ENCODE results near the gene CNGA4.
"Not testable (repeated sequence)": the region's sequence is repeated elsewhere in the genome, so short reads cannot be mapped to it uniquely, and the experiment has no call there.

CNGA4 gene

DNA sequence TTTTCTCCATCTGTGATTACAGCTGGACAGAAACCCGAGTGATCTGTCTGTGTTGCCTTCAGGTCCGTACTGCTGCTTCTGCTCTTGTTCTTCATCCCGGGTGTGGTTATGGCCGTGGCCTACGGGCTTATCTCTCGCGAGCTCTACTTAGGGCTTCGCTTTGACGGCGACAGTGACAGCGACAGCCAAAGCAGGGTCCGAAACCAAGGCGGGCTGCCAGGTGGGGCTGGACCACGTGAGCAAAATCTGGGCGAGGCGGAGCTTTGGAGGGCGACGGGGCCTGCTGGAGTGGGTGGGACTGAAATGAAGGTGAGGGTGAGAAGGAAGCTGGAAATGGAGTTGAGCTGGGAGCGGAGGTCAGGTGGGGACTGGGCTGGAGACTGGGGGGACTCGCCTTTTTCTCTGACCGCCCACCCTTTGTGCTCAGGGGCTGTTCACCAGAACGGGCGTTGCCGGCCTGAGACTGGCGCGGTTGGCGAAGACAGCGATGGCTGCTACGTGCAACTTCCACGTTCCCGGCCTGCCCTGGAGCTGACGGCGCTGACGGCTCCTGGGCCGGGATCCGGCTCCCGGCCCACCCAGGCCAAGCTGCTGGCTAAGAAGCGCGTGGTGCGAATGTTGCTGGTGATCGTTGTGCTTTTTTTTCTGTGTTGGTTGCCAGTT lies 31.8 kb downstream of the CNGA4 start:
- no peak overlapping the region for H3K4me3 ChIP-seq (ENCODE audit: low read depth, low read length)
- DNase-seq (ENCODE audit: low read depth): no peak
- no peak for TF ChIP-seq CTCF (IDR thresholded peaks at IDR 0.05; ENCODE audit: insufficient read depth, low read depth, low read length, missing control alignments)

DNA sequence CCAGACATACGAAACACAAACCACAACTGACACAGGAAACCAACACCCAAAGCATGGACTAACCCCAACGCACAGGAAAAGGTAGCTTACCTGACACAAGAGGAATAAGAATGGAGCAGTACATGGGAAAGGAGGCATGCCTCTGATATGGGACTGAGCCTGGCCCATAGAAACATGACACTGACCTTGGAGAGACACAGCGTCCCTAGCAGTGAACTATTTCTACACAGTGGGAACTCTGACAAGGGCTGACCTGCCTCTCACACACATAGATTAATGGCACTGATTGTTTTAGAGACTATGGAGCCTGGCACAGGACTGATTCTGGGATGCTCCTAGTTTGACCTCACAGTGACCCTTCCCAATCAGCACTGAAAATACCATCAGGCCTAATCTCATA lies 32.7 kb downstream of the CNGA4 start:
- no peak for TF ChIP-seq CTCF (IDR thresholded peaks at IDR 0.05; ENCODE audit: insufficient read depth, low read depth, low read length, missing control alignments)
- no peak overlapping the region for H3K4me3 ChIP-seq (ENCODE audit: low read depth, low read length)
- DNase-seq (ENCODE audit: low read depth): no peak

DNA sequence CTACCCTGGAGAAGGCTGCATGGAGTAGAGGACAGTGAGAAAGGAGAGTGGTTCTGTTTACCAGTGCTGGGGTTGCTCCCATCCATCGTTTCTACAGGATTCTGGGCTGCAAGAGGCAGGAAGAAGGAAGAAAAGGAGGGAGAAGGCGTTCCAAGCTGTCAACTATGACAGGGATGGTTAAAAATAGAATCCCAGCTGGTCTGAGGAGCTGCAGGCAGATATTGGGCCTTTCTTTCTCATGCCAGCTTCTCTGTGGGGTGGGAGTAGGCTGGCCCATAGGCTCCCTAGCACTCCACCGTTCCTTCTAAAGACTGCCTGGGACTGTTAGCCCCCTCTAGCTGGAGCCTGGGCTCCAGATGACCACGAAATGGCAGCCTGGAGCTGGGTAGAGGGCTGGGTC lies 34.3 kb downstream of the CNGA4 start:
- no peak for DNase-seq (ENCODE audit: low read depth)
- TF ChIP-seq CTCF (IDR thresholded peaks at IDR 0.05; ENCODE audit: insufficient read depth, low read depth, low read length, missing control alignments): no peak

DNA sequence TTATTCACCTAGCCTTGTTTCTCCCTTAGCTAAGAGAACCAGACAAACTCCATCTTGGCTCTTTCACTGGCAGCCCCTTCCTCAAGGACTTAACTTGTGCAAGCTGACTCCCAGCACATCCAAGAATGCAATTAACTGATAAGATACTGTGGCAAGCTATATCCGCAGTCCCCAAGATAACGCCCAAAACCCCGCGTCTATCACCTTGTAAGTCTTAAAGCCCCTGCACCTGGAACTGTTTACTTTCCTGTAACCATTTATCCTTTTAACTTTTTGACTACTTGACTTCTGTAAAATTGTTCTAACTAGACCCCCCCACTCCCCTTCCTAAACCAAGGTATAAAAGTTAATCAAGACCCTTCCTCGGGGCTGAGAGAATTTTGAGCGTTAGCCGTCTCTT lies 41.9 kb downstream of the CNGA4 start:
- not testable (repeated sequence) for H3K4me3 ChIP-seq (ENCODE audit: low read depth, low read length); DNase-seq (ENCODE audit: low read depth)

More for the DNA sequence above, 34.3 kb downstream of the CNGA4 start:
- H3K4me3 ChIP-seq (ENCODE audit: low read depth, low read length): no peak overlapping the region

DNA sequence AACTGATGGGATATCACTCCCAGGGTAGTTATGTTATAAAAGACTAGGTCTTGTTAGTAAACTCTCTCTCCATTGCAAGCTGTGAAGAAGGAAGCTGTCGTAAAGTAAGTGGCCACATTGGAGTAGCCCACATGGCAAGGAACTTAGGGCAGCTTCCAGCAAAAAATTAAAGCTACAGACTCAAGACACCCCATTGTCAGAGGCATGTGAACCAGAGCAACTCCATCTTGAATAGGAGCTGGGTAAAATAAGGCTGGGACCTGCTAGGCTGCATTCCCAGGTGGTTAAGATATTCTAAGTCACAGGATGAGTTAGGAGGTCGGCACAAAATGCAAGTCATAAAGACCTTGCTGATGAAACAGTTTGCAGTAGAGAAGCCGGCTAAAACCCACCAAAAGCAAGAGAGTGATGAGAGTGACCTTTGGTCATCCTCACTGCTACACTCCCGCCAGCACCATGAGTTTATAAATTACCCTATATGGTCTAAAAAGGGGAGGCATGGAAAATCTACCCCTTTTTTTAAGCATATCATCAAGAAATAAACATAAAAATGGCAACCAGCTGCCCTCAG lies 44.6 kb downstream of the CNGA4 start:
- no peak for DNase-seq (ENCODE audit: low read depth)
- TF ChIP-seq CTCF (IDR thresholded peaks at IDR 0.05; ENCODE audit: insufficient read depth, low read depth, low read length, missing control alignments): no peak
- no peak overlapping the region for H3K4me3 ChIP-seq (ENCODE audit: low read depth, low read length)

DNA sequence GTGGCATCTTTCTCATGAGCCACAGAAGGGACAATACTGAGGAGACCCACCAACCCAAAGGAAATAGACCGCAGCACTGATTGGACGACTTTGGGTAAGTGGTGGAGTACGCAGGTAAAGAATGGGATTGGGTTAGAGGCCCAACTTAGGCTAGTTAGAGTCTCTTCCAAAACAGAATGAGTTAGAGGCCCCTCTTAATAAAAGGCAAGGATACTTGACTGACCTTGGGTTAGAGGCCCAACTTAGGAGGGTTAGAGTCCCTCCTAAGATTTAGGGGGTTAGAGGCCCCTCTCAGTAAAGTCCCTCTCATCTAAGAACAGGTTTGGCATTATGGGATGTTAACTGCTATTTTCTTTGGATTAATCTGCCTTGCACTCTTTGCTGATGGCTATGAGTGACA lies 45.4 kb downstream of the CNGA4 start:
- H3K4me3 ChIP-seq (ENCODE audit: low read depth, low read length): no peak overlapping the region
- TF ChIP-seq CTCF (IDR thresholded peaks at IDR 0.05; ENCODE audit: insufficient read depth, low read depth, low read length, missing control alignments): no peak
- DNase-seq (ENCODE audit: low read depth): no peak

GRCh38 chr11:6285019-6285418 lies 46.1 kb downstream of the CNGA4 start:
- no peak for TF ChIP-seq CTCF (IDR thresholded peaks at IDR 0.05; ENCODE audit: insufficient read depth, low read depth, low read length, missing control alignments)
- H3K4me3 ChIP-seq (ENCODE audit: low read depth, low read length): no peak overlapping the region
- no peak for DNase-seq (ENCODE audit: low read depth)

Data from GM12865 (cell line).